GM18909 (cell line): ENCODE results near the gene WWP2.
"Not testable (repeated sequence)": the region's sequence is repeated elsewhere in the genome, so short reads cannot be mapped to it uniquely, and the experiment has no call there.

ENCODE experiments used
- ATAC-seq: cut with Tn5 transposase; IDR thresholded peaks from one replicate; pipeline ENCODE4 v1.9.1; 2021; ENCODE audit warnings: mild to moderate bottlenecking; ENCODE audit not compliant: unreplicated experiment, poor library complexity

Gene WWP2

GRCh38 chr16:69761983-69762813, at the start of gene WWP2:
Gene WWP2 (plus strand): TSS chr16:69762332. CDS start chr16:69787011, 24,679 bp downstream.
- ATAC-seq, result peak; percentile 78

GRCh38 chr16:69712914-69713581, 49.1 kb upstream of the WWP2 start:
- ATAC-seq, result no peak

GRCh38 chr16:69717066-69717465, 45.1 kb upstream of the WWP2 start:
- no peak for ATAC-seq

GRCh38 chr16:69718111-69718764, 43.9 kb upstream of the WWP2 start:
- no peak for ATAC-seq

GRCh38 chr16:69720822-69721430, 41.2 kb upstream of the WWP2 start:
- ATAC-seq, result no peak

GRCh38 chr16:69721441-69721957, 40.6 kb upstream of the WWP2 start:
- ATAC-seq, result no peak

- no peak for ATAC-seq
Measured at GRCh38 chr16:69724414-69724873, 37.7 kb upstream of the WWP2 start.

GRCh38 chr16:69724981-69725479, 37.1 kb upstream of the WWP2 start:
- no peak for ATAC-seq

- ATAC-seq, result no peak
Measured at GRCh38 chr16:69725480-69726312, 36.4 kb upstream of the WWP2 start.

GRCh38 chr16:69726313-69727060, 35.6 kb upstream of the WWP2 start, which contains the start of gene NQO1:
Gene NQO1 (minus strand): TSS chr16:69726560. CDS start chr16:69726439, 121 bp downstream.
- ATAC-seq, result peak; percentile 98

- no peak for ATAC-seq
Measured at GRCh38 chr16:69727916-69728270, 34.2 kb upstream of the WWP2 start.

GRCh38 chr16:69729030-69729429, 33.1 kb upstream of the WWP2 start:
- not testable (repeated sequence) for ATAC-seq

GRCh38 chr16:69731280-69731679, 30.9 kb upstream of the WWP2 start:
- ATAC-seq, result not testable (repeated sequence)

GRCh38 chr16:69732101-69732500, 30.0 kb upstream of the WWP2 start:
- ATAC-seq, result no peak

GRCh38 chr16:69741519-69741918, 20.6 kb upstream of the WWP2 start:
- ATAC-seq, result no peak

GRCh38 chr16:69741951-69742904, 19.9 kb upstream of the WWP2 start:
- ATAC-seq, result no peak
